MM.1S (cell line): Measurements from ENCODE around the gene DQX1.
A peak's percentile ranks its signal among the peaks of the same experiment; 100 is the strongest.

Source experiments
- CTCF ChIP-seq: fragments of 300-600 bp; sonication (generic); IDR thresholded peaks from 2 replicates; pipeline ENCODE4 v1.5.1; 2016; ENCODE audit warnings: antibody characterized with exemption, low read length, mixed read lengths
- EZH2 ChIP-seq: fragments of 300-600 bp; sonication (generic); optimal IDR thresholded peaks from 2 replicates; pipeline ENCODE3; 2017; ENCODE audit warnings: low read depth, mild to moderate bottlenecking, antibody characterized with exemption, low read length, mixed read lengths
- EZH2phosphoT487 ChIP-seq: fragments of 300-600 bp; sonication (generic); IDR thresholded peaks from 2 replicates; pipeline ENCODE4 v1.6.1; 2018; ENCODE audit warnings: antibody characterized with exemption, low read length

- TF ChIP-seq CTCF (peak; percentile 85), EZH2phosphoT487 (no peak), EZH2 (no peak)
Observed at GRCh38 chr2:74482801-74483674, 43.0 kb downstream of the DQX1 start, which contains the start of the genes CCDC142 and TTC31.
